GM18867 (cell line): Measurements from ENCODE around the gene WDFY3.

Experiments used
- ATAC-seq: cut with Tn5 transposase; IDR thresholded peaks from one replicate; pipeline ENCODE4 v1.9.1; 2021; ENCODE audit warnings: mild to moderate bottlenecking, moderate library complexity; ENCODE audit not compliant: unreplicated experiment

The WDFY3 gene

DNA sequence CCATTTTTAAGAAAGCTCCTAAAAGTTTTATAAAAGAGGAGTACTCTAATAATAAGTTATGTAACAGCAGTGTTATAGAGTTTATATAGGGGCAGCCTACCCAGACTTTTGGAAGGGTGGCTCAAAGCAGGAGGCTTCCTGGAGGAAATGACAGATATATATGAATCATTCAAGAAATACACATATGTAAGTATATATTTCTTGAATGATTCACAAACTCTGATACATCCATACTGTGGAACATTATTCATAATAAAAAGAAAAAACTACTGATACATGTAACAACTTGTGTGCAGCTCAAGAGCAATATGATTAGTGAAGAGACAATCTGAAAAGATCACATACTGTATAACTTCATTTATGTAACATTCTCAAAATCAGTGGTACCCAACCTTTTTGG is 166.2 kb downstream of the WDFY3 start:
- no peak for ATAC-seq

DNA sequence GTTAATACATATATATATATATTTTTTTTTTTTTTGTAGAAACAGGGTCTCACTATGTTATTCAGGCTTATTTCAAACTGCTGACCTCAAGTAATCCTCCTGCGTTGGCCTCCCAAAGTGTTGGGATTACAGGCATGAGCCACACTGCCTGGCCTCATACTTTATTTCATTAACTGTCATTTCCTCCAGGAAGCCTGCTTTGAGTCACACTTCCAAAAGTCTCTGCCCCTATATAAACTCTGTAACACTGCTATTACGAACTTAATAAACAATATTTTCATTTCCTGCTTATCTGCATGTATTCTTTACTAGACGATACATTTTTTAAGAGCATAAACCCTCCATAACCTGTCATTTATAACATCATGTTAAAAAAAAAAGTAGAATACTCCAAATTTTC is 167.2 kb downstream of the WDFY3 start:
- no peak for ATAC-seq

DNA sequence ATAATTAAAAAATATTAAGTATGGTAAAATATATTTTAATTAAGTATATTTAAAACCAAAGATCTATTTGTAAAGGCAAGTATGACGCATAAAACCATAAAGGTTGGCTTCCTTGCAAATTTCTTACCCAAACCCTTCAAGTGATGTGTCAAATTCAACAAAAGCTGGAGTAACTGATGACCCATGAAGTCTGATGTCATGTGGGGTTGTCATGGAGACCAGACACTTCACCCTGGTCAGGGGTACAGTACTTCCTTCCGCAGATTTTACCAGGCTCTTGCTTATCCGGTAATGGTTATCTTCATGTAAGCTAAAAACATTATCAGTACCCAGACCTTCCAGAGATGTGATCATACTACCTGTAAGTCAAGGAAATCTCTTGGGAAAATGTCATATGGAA is 170.1 kb downstream of the WDFY3 start:
- ATAC-seq = no peak

GRCh38 chr4:84792366-84793301 is 173.9 kb downstream of the WDFY3 start:
- ATAC-seq = no peak

DNA sequence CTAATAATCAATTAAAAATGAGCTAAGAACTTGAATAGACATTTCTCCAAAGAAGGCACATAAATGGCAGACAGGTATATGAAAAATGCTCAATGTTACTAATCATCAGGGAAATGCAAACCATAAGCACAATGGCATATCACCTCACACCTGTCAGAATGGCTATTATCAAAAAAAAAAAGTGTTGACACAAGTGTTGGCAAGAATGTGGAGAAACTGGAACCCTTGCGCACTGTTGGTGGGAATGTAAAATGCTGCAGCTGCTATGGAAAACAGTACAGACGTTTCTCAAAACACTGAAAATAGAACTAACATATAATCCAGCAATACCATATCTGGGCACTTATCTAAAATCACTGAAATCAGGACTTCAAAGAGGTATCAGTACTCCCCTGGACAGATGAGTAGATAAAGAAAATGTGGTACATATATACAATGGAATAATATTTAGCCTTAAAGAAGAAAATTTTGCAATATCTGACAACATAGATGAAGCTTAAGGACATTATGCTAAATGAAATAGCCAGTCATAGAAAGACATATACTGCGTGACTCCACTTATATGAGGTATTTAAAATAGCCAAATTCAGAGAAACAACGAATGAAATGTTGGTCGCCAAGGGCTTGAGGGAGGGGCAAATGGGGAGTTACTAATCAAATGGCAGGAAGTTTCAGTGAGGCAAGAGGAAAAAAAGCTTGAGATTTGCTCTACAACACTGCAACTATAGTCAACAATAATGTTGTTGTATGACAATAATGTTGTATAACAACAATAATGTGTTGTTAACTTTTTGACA is 175.5 kb downstream of the WDFY3 start:
- ATAC-seq = no peak

- ATAC-seq = no peak
These were observed 180.0 kb downstream of the WDFY3 start for GRCh38 chr4:84786478-84786877.

DNA sequence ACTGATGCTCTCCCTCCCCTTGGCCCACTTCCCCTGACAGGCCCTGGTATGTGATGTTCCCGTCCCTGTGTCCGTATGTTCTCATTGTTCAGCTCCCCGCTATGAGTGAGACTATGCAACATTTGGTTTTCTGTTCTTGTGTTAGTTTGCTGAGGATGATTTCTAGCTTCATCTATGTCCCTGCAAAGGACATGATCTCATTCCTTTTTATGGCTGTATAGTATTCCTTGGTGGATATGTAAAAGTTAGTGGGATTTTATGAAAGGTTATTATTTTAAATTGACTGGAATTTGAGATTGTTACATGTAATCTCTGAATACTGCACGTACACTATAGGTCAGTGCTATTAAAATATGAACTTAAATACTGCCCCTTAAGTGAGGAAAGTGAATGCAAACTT is 184.0 kb downstream of the WDFY3 start:
- no peak for ATAC-seq

DNA sequence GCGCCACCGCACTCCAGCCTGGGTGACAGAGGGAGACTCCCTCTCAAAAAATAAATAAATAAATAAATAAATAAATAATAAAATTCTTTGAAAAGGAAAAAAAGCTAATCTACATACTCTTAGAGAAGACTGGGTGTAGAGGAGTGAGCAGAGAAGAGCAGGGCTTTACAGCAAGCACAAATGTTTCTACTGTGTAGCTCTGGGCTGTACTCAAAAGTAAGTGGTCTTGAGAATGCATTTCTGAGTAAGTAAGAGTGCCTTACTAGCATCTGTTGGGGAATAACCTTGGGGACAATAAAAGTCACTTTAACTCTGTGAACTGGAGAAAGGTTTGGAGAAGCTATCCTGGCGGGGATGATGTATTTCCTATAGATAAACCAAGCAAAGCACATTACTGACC is 185.8 kb downstream of the WDFY3 start:
- no peak for ATAC-seq

- ATAC-seq = no peak
These were observed 188.4 kb downstream of the WDFY3 start for GRCh38 chr4:84778041-84778440.

GRCh38 chr4:84767168-84767567 is 199.3 kb downstream of the WDFY3 start:
- no peak for ATAC-seq

DNA sequence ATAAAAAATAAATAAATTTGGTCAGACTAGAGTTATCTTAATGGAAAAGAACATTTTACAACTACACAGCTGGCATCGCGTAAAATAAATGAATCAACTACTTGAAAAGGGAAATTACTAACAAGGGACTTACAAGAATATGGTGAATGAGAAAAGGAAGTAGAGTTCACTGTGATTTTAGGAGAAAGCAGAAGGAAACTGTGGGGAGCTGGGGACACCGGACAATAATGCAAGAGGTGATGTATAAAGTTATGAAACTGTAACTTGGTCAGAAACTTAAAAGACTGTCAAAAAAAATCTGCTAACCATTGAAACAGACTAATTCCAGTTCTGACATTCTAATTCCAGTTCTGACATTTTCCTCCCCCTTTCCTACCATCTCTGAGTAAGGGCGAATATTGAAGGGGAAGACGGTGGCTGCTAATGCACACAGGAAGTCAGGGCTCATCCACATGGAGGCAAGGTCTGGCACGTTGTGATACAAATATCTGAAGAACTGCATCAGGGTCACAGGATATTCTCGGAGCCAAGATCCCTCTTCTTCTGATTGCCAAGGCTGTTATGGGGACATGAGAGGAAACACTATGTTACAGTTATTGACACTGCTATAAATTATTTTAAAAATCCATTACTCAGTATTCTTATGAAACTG is 213.0 kb downstream of the WDFY3 start:
- no peak for ATAC-seq

GRCh38 chr4:84751707-84752106 is 214.8 kb downstream of the WDFY3 start:
- no peak for ATAC-seq

- no peak for ATAC-seq
These were observed 215.6 kb downstream of the WDFY3 start for GRCh38 chr4:84750960-84751283.

DNA sequence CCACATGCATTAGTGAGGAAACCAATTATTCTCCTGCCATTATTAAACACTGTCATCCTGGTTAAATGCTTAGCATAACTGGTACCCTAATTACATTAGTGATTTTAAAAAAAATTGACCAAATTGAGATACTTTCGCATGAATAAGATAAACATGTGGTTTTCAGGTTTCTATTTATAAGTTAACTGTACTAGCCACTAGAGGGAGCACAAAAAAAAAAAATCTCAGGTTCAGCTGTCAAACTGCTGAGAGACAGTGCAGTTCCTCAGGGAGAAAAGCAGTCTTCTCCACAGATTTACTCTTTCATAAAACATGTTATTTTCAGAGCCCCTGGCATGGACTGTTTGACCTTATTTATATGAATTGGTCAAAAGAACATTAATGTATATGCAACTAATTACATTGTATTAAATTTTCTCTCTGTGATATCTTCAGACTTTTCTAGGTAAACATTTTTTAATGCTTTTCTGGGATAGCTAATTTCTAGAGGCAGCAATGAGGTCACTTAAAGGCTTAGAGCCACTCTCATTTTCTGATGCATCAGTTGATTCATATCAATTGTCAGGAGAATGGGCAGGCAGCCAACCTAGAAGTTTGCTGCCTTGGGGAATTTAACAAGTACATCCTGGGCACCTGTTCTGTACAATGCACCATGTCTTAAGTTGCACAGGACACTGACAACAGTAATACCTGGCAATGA is 216.1 kb downstream of the WDFY3 start:
- ATAC-seq = peak; percentile 80

DNA sequence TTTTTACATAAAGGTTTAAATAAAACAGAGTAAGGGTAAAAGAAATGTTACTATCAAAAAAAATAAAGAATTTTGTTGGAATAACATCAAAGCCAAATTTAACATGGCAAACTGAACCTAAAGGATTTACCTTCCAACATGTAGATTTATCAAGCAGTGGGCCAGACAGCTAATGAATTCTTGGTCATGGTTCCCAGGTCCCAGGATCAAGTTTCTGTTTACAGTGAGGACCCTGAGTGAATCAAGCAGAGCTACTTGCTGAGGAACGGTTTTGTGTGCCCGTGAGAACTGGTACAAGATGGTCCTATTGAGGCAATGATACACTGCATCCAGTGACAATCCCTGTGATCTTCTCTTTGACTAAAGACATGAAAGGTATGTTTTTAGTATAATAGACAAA is 226.4 kb downstream of the WDFY3 start:
- no peak for ATAC-seq

DNA sequence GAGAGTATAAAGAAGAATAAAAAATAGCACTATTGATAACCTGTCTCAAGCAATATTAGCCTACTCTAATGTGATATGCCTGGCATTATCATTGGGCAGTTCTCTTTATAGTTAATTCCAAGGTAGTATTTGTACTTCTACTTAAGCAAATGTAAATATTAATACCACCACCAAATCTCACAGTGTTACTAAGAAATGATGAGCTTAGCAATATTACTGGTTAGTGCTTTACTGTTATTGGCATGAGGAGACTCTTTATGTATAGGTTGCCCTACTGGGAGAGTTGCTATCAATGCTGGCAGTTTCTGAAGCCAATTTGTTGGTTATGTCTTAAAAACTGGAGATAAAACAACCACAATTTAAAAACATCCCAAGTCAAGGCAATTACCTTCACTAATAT is 227.9 kb downstream of the WDFY3 start:
- ATAC-seq = no peak

GRCh38 chr4:84737656-84738055 is 228.8 kb downstream of the WDFY3 start:
- no peak for ATAC-seq

DNA sequence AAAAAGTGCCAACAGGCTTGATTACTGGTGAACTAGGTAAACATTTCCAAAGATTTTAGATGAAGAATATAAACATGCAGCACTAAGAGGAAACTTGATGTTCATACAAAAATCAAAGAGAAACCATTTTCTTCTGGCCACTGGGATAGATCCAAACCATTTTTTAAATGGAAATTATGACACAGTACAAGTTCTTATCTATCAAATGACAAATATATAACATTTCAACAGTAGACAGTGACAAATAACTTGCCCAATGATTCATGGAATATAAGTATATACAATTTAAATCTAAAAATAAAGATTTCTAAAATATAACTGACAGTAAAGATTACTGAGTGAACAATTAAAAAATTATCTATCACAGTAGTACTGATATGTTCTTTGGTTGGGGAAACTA is 232.5 kb downstream of the WDFY3 start:
- ATAC-seq = no peak

- ATAC-seq = no peak
These were observed 233.0 kb downstream of the WDFY3 start for GRCh38 chr4:84733343-84734033.

DNA sequence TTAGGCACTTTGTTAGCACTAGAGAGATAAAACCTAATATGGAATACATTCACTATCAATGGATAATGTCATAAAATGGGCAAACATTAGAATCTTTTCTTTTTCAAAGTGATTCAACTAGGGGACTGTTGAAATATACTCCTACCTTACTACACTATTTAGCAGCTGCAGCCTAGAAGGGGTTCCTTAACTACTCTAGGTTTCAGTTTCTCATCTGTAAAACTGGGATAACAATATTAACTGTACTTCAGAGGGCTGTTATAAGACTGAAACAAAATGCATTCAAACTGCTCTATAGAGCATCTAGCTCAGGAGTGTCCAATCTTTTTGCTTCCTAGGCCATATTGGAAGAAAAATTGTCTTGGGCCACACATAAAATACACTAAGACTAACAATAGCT is 236.1 kb downstream of the WDFY3 start:
- no peak for ATAC-seq

GRCh38 chr4:84727491-84727890 is 239.0 kb downstream of the WDFY3 start:
- no peak for ATAC-seq
